Smooth muscle cell (in vitro differentiated cells): ENCODE measurements around the gene SPTB. TPM values are rescaled to one million over a fixed set of nuclear protein-coding genes. Genes with fewer than 3 reads are reported as not detected.

Experiments
- DNase-seq: peaks from one replicate; lab custom pipeline; 2025; ENCODE audit not compliant: unreplicated experiment; lab: John Stamatoyannopoulos, UW
- H2AFZ ChIP-seq: fragments of 200-600 bp; sonication (generic); 2 replicates; pipeline ENCODE4 v1.6.0; 2016; ENCODE audit warnings: antibody characterized with exemption, low read depth, mild to moderate bottlenecking
- H3F3A ChIP-seq: fragments of 200-600 bp; sonication (generic); 2 replicates; pipeline ENCODE4 v1.6.0; 2017; ENCODE audit warnings: antibody characterized with exemption, low read depth
- H3K27ac ChIP-seq: fragments of 200-600 bp; sonication (generic); 2 replicates; pipeline ENCODE4 v1.5.1; 2016; ENCODE audit warnings: low read depth, mild to moderate bottlenecking
- H3K27me3 ChIP-seq: fragments of 200-600 bp; sonication (generic); 2 replicates; pipeline ENCODE4 v1.6.1; 2016; ENCODE audit warnings: low read depth, mild to moderate bottlenecking
- H3K36me3 ChIP-seq: fragments of 200-600 bp; sonication (generic); 2 replicates; pipeline ENCODE4 v1.5.1; 2016; ENCODE audit warnings: low read depth
- H3K4me1 ChIP-seq: fragments of 200-600 bp; sonication (generic); 2 replicates; pipeline ENCODE4 v1.5.1; 2016; ENCODE audit warnings: low read depth
- H3K4me2 ChIP-seq: fragments of 200-600 bp; sonication (generic); 2 replicates; pipeline ENCODE4 v1.6.0; 2016; ENCODE audit warnings: mild to moderate bottlenecking
- H3K4me3 ChIP-seq: fragments of 200-600 bp; sonication (generic); 2 replicates; pipeline ENCODE4 v1.5.1; 2016; ENCODE audit warnings: mild to moderate bottlenecking
- H3K79me2 ChIP-seq: fragments of 200-600 bp; sonication (generic); 2 replicates; pipeline ENCODE4 v1.6.0; 2016; ENCODE audit warnings: low read depth, mild to moderate bottlenecking
- H3K9ac ChIP-seq: fragments of 200-600 bp; sonication (generic); 2 replicates; pipeline ENCODE4 v1.6.0; 2016; ENCODE audit warnings: low read depth
- H3K9me3 ChIP-seq: fragments of 200-600 bp; sonication (generic); replicated peaks from 2 replicates; pipeline ENCODE4 v1.5.1; 2016; ENCODE audit warnings: low read depth
- H4K20me1 ChIP-seq: fragments of 200-600 bp; sonication (generic); 2 replicates; pipeline ENCODE4 v1.6.0; 2016; ENCODE audit warnings: low read depth
- CTCF ChIP-seq: fragments of 200-600 bp; sonication (generic); IDR thresholded peaks from 2 replicates; pipeline ENCODE4 v1.5.1; 2017; ENCODE audit warnings: borderline replicate concordance, mild to moderate bottlenecking, antibody characterized with exemption; ENCODE audit not compliant: insufficient read depth, poor library complexity, severe bottlenecking
- WGBS: methylation state at CpG from one replicate; pipeline ENCODE4 v1.1.7; 2016; ENCODE audit warnings: low lambda C conversion rate; 5-methylcytosine and 5-hydroxymethylcytosine counted together
- polyA plus RNA-seq: library from polyadenylated mRNA; unstranded; fragments of >200 nt; fragmentation: Nextera tagmentation; extraction: Ambion mirVana; gene quantifications from 2 replicates; pipeline ENCODE4 v1.2.1, GENCODE V29; 2016
- total RNA-seq: library from RNA; depleted of rRNA; stranded (reverse); fragments of >200 nt; gene quantifications from 2 replicates; pipeline ENCODE4 v1.2.3, GENCODE V29; 2014

SPTB gene
- total and polyA plus RNA-seq, 2 experiments from 2014 or later, result 0.25 to 3.3 TPM

- Histone ChIP-seq H3K4me2 (no peak overlapping the region), H3K9ac (no peak overlapping the region), H3K36me3 (no peaks in the 10 kb centered on the region), H3K9me3 (no peaks in the 10 kb centered on the region), H3K27ac (no peak overlapping the region), H3K4me1 (no peaks in the 10 kb centered on the region), H2AFZ (no peak overlapping the region), H4K20me1 (no peaks in the 10 kb centered on the region), H3K79me2 (no peaks in the 10 kb centered on the region), H3F3A (no peaks in the 10 kb centered on the region), H3K4me3 (no peak overlapping the region), H3K27me3 (no peaks in the 10 kb centered on the region)
- TF ChIP-seq CTCF, result no peak
- 80% methylated on average over 2 of the region's 2 CpGs for WGBS
- DNase-seq, result no peak
Observed at GRCh38 chr14:64771161-64771560, 108.5 kb downstream of the SPTB start.

GRCh38 chr14:64770751-64771150 is 109.0 kb downstream of the SPTB start:
- TF ChIP-seq CTCF, result no peak
- no peaks in the 10 kb centered on the region for H3K79me2 ChIP-seq

GRCh38 chr14:64769096-64770020 is 110.3 kb downstream of the SPTB start:
- no peaks in the 10 kb centered on the region for H3K36me3 ChIP-seq
- H3K79me2 ChIP-seq, result no peaks in the 10 kb centered on the region
- no peak for DNase-seq
- H3F3A ChIP-seq, result no peaks in the 10 kb centered on the region
- no peaks in the 10 kb centered on the region for H3K9me3 ChIP-seq
- H4K20me1 ChIP-seq, result no peaks in the 10 kb centered on the region
- peaks cover 4% of the 10 kb centered on the region for H3K4me1 ChIP-seq
- TF ChIP-seq CTCF, result no peak
- no peak overlapping the region for H3K9ac ChIP-seq
- H3K27ac ChIP-seq, result no peak overlapping the region
- no peak overlapping the region for H3K4me2 ChIP-seq
- no peak overlapping the region for H2AFZ ChIP-seq
- 96% methylated on average over 17 of the region's 17 CpGs for WGBS
- H3K4me3 ChIP-seq, result no peak overlapping the region
- H3K27me3 ChIP-seq, result no peaks in the 10 kb centered on the region

More at GRCh38 chr14:64770751-64771150, 109.0 kb downstream of the SPTB start:
- Histone ChIP-seq H4K20me1 (no peaks in the 10 kb centered on the region), H3F3A (no peaks in the 10 kb centered on the region), H3K4me1 (no peaks in the 10 kb centered on the region), H2AFZ (no peak overlapping the region), H3K9ac (no peak overlapping the region), H3K27ac (no peak overlapping the region), H3K36me3 (no peaks in the 10 kb centered on the region), H3K4me3 (no peak overlapping the region), H3K27me3 (no peaks in the 10 kb centered on the region), H3K4me2 (no peak overlapping the region), H3K9me3 (no peaks in the 10 kb centered on the region)
- DNase-seq, result no peak
- WGBS, result 93% methylated on average over 18 of the region's 18 CpGs
